T-cell (primary cell): Measurements from ENCODE around the gene TARBP2. TPM values are rescaled to one million over a fixed set of nuclear protein-coding genes. Genes with fewer than 3 reads are reported as not detected.

ENCODE experiments used
- ATAC-seq, 4 experiments: fragments of 200-7000 bp in 3 of 4; fragments of 150-1000 bp in 1 of 4; cut with Tn5 transposase; replicated peaks in 1 of 4; 1 replicate in 3 of 4; 2 replicates in 1 of 4; pipeline ENCODE4 v1.10.0; 2021; ENCODE audit warnings: moderate library complexity in 3 of 4, mild to moderate bottlenecking in 2 of 4, moderate number of reproducible peaks in 1 of 4
- CTCF ChIA-PET, 2 donors: fragments of 300-600 bp; sonication (Branson Sonifier 250); formaldehyde crosslinking; loops; one replicate each; lab custom pipeline; 2022; ENCODE audit warnings: antibody characterized with exemption in 2 of 2; lab: Charles Lee
- POLR2A ChIA-PET, 2 donors: fragments of 300-600 bp; sonication (Branson Sonifier 250); formaldehyde crosslinking; loops; one replicate each; lab custom pipeline; 2022; ENCODE audit warnings: antibody characterized with exemption in 2 of 2; lab: Charles Lee
- DNase-seq, 35 experiments: peaks; one replicate each; pipeline versions ENCODE4 v3.0.0 to v3.0.0-alpha.2; 2013 to 2023
- H3K27ac ChIP-seq: one replicate; pipeline ENCODE4 v1.5.1; 2013; ENCODE audit warnings: low read length
- H3K27me3 ChIP-seq, 2 experiments: replicated peaks in 1 of 2; 1 replicate in 1 of 2; 2 replicates in 1 of 2; pipeline versions ENCODE4 v1.6.1 to v1.7.0; 2013; ENCODE audit warnings: low read length in 1 of 2, mixed read lengths in 1 of 2; ENCODE audit not compliant: control insufficient read depth in 2 of 2, insufficient read depth in 2 of 2; ENCODE audit errors: extremely low read depth in 1 of 2
- H3K36me3 ChIP-seq, 2 donors: 1 replicate in 1 of 2; 2 replicates in 1 of 2; pipeline versions ENCODE4 v1.6.1 to v1.7.0; 2013; ENCODE audit warnings: low read length in 1 of 2; ENCODE audit not compliant: control insufficient read depth in 2 of 2, insufficient read depth in 1 of 2; ENCODE audit errors: extremely low read depth in 1 of 2
- H3K4me1 ChIP-seq, 2 experiments: 1 replicate in 1 of 2; 2 replicates in 1 of 2; pipeline versions ENCODE4 v1.6.1 to v1.7.0; 2013; ENCODE audit warnings: low read length in 2 of 2, mixed read lengths in 1 of 2; ENCODE audit not compliant: insufficient read depth in 2 of 2, control insufficient read depth in 1 of 2; ENCODE audit errors: extremely low read depth in 1 of 2
- H3K4me3 ChIP-seq, 2 donors: 1 replicate in 1 of 2; 2 replicates in 1 of 2; pipeline versions ENCODE4 v1.5.1 to v1.7.0; 2013; ENCODE audit warnings: mild to moderate bottlenecking in 2 of 2, low read length in 1 of 2, moderate library complexity in 1 of 2; ENCODE audit not compliant: control insufficient read depth in 1 of 2; ENCODE audit errors: extremely low read depth in 1 of 2
- H3K9me3 ChIP-seq: 2 replicates; pipeline ENCODE4 v1.7.0; 2013
- H3K27ac Mint-ChIP-seq, 2 donors: one replicate each; pipeline ENCODE4 v1.8.0; 2020 to 2021; ENCODE audit warnings: mild to moderate bottlenecking in 2 of 2, mixed read lengths in 2 of 2
- H3K27me3 Mint-ChIP-seq, 2 donors: one replicate each; pipeline ENCODE4 v1.8.0; 2021 to 2022; ENCODE audit warnings: mixed read lengths in 2 of 2
- H3K36me3 Mint-ChIP-seq: one replicate; pipeline ENCODE4 v1.8.0; 2021; ENCODE audit warnings: mixed read lengths
- H3K4me1 Mint-ChIP-seq, 3 donors: one replicate each; pipeline ENCODE4 v1.8.0; 2020 to 2022; ENCODE audit warnings: mixed read lengths in 3 of 3, mild to moderate bottlenecking in 1 of 3
- H3K4me3 Mint-ChIP-seq, 3 donors: one replicate each; pipeline ENCODE4 v1.8.0; 2020 to 2022; ENCODE audit warnings: mild to moderate bottlenecking in 3 of 3, mixed read lengths in 3 of 3, moderate library complexity in 3 of 3
- H3K9me3 Mint-ChIP-seq, 3 donors: one replicate each; pipeline ENCODE4 v1.8.0; 2020 to 2022; ENCODE audit warnings: mixed read lengths in 3 of 3
- WGBS: methylation state at CpG from one replicate; pipeline ENCODE4 v1.1.5; 2013; ENCODE audit warnings: missing lambda C conversion rate; ENCODE audit not compliant: insufficient coverage; 5-methylcytosine and 5-hydroxymethylcytosine counted together
- total RNA-seq, 35 experiments: library from RNA in 6 of 35; stranded (reverse) in 6 of 35; fragments of 120-200 nt in 1 of 35; gene quantifications; one replicate each; pipeline versions ENCODE4 v1.2.1 to v1.2.4 and lab custom pipeline; 2013 to 2026

TARBP2 gene
- total RNA-seq, 5 donors from 2014 or later (not counting 1 experiment from before 2014, with no cell fraction given): 31.4 to 44.7 (median 39.1) TPM

DNA sequence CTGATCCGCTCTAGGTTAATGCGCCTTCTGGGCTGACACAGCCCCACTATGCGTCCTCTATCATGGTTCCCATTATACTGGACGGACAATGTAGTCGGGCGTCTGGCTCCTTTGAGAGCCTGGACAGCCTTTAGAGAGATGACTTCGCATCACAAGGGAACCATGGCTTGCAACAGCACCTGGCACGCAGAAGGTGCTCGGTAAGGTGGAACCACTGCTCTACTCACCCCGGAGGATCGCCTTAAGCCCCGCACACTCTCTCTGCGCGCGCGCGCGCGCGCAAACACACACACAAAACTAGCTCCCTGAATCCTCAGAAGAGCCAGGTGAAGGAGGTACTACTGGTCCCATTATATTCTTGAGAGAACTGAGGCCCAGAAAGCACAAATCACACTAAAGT is 8.9 kb upstream of the TARBP2 start:
- peaks cover 27 to 36% (median 27%) of the 10 kb centered on the region in 3 donors for H3K4me1 Mint-ChIP-seq
- Histone ChIP-seq H3K36me3 (peaks cover 0 to 7% of the 10 kb centered on the region in 2 donors), H3K4me1 (peaks cover 11 to 28% of the 10 kb centered on the region in 2 experiments), H3K27ac (peak overlapping the region; percentile 80), H3K4me3 (no peak overlapping the region), H3K27me3 (no peaks in the 10 kb centered on the region), H3K9me3 (no peaks in the 10 kb centered on the region)
- H3K36me3 Mint-ChIP-seq: no peaks in the 10 kb centered on the region
- WGBS: 93% methylated on average over 7 of the region's 20 CpGs
- peak in 1 of 4 experiments; percentile 15 for ATAC-seq
- peak overlapping the region; percentile 88 to 89 for H3K27ac Mint-ChIP-seq
- ChIA-PET CTCF (interaction anchor here (0.6 to 1.9 kb wide), 10 partner anchors 9 to 390 kb away, joined by 3 to 7 read pairs (median 4); partner anchors contain the start of genes AAAS (in 1 of the 2), SP1 (in 1 of the 2) and TARBP2 (in 1 of the 2)), POLR2A (interaction anchor here (0.5 to 1.3 kb wide), 7 partner anchors 9 to 869 kb away, joined by 3 to 8 read pairs (median 3); partner anchors contain the start of gene TARBP2 (in 1 of the 2))
- no peaks in the 10 kb centered on the region for H3K27me3 Mint-ChIP-seq
- peak overlapping the region; percentile 87 to 95 (median 94) for H3K4me3 Mint-ChIP-seq
- peak in 1 of 35 experiments; percentile 35 for DNase-seq
- no peaks in the 10 kb centered on the region for H3K9me3 Mint-ChIP-seq

- Mint-ChIP-seq H3K27ac (peak overlapping the region; percentile 95), H3K4me1 (peaks cover 28 to 44% (median 32%) of the 10 kb centered on the region in 3 donors), H3K36me3 (no peaks in the 10 kb centered on the region), H3K9me3 (no peaks in the 10 kb centered on the region), H3K4me3 (peak overlapping the region; percentile 87 to 95 (median 94)), H3K27me3 (no peaks in the 10 kb centered on the region)
- no peaks in the 10 kb centered on the region for H3K9me3 ChIP-seq
- H3K4me3 ChIP-seq: peak overlapping the region; percentile 58 to 64
- POLR2A ChIA-PET: interaction anchor here (0.5 to 1.2 kb wide), 3 partner anchors 11 to 233 kb away, joined by 3 to 8 read pairs (median 5); no protein-coding TSS in a partner anchor
- H3K36me3 ChIP-seq: peaks cover 0 to under 1% of the 10 kb centered on the region in 2 donors
- ATAC-seq: peak; percentile 92 to 94 (median 93)
- peak overlapping the region; percentile 80 for H3K27ac ChIP-seq
- CTCF ChIA-PET: interaction anchor here (0.5 to 1.2 kb wide), 3 partner anchors 172 to 1250 kb away, joined by 3 to 4 read pairs (median 3); no protein-coding TSS in a partner anchor
- H3K27me3 ChIP-seq: no peaks in the 10 kb centered on the region
- peaks cover 11 to 29% of the 10 kb centered on the region in 2 experiments for H3K4me1 ChIP-seq
- 3% methylated on average over 29 of the region's 52 CpGs for WGBS
- DNase-seq: peak; percentile 61 to 91 (median 79)
These were observed 8.1 kb upstream of the TARBP2 start for GRCh38 chr12:53492830-53493609.

DNA sequence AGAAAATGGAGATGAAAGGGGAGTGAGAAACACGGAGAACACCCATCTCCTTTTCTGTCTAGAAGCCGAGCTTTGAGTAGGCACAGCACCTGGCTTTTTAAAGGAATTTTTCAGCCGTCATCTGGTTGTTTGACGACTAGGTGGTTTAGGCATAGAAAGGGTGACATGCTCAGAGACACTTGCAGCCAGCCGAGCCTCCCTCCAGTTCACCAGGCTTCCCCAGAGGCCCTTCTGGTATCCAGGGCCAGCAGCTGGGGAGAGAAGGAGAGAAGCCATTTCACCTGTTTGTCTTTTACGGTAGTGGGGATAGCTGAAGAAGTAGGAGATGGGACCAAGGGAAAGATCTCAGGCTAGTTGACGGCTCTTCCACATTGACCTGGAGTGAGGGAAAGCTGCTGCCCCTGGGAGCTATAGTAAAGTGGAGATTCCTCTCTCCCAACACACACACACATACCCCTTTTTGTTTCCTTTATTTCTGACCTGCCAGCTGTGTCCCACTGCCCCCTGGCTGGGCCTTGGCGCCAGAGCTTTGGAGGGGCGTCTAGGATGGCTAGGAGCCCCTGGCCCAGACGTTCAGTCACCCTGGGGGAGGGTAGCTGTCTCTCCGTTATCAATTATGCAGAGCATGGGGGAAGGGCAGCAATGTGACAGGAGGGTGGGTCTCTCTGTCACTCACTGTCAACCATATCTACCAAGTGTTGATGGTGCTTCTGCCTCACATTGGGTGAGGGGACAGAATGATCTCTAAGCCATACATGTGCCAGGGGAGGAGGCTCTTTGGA is 7.3 kb upstream of the TARBP2 start:
- Histone ChIP-seq H3K4me1 (peaks cover 17 to 36% of the 10 kb centered on the region in 2 experiments), H3K27ac (peak overlapping the region; percentile 66), H3K36me3 (no peaks in the 10 kb centered on the region), H3K27me3 (no peaks in the 10 kb centered on the region), H3K9me3 (no peaks in the 10 kb centered on the region), H3K4me3 (peak overlapping the region; percentile 58 to 64)
- CTCF ChIA-PET: interaction anchor here (0.5 to 1.2 kb wide), 5 partner anchors 19 to 1251 kb away, joined by 3 to 6 read pairs (median 3); no protein-coding TSS in a partner anchor
- DNase-seq: no peak
- Mint-ChIP-seq H3K27me3 (no peaks in the 10 kb centered on the region), H3K36me3 (no peaks in the 10 kb centered on the region), H3K4me1 (peaks cover 36 to 52% (median 39%) of the 10 kb centered on the region in 3 donors), H3K27ac (peak overlapping the region; percentile 95), H3K4me3 (peak overlapping the region; percentile 87 to 95 (median 94)), H3K9me3 (no peaks in the 10 kb centered on the region)
- POLR2A ChIA-PET: interaction anchor here (0.5 to 1.2 kb wide), 3 partner anchors 12 to 487 kb away, joined by 3 to 5 read pairs (median 4); no protein-coding TSS in a partner anchor
- peak in 1 of 4 experiments; percentile 2 for ATAC-seq
- 5% methylated on average over 4 of the region's 11 CpGs for WGBS

DNA sequence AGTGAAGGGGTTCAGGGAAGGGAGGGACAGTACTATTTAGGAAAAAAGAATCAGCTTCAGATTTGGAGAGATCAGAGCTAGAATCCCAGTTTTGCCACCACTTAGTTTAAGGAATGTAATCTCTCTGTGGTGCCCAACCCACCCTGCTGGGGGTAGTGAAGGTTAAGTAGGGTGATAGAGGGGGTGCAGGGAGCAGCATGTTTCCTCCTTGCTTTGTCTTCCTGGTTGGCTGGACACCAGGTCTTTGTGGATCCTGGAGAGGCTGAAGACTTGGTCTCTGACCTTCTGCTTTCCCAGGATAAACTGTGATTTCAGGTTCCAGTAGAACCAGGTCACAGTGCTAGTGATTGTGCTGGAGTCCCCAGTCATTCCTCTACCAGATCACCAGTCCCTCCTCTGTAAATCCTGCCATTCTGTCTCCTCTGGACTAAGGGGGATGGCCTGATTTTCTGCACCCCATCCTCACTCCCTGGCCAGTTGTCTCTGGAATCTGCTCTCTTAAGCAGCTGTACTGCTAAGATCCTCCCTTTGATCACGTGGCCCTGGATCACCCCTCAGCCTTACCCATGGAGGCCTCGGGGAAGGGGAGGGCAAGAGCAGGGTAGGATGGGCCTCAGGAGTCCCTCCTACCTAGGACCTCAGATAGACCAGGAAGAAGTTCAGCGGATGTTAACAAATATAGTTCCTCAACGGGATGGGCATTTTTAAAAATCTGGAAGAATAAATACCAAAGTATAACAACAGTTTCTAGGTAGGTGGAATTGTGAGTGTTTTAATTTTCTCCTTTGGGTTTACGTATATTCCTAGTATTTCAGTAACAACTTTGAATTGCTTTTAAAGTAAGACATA is 5.0 kb upstream of the TARBP2 start:
- H3K27ac ChIP-seq: no peak overlapping the region

DNA sequence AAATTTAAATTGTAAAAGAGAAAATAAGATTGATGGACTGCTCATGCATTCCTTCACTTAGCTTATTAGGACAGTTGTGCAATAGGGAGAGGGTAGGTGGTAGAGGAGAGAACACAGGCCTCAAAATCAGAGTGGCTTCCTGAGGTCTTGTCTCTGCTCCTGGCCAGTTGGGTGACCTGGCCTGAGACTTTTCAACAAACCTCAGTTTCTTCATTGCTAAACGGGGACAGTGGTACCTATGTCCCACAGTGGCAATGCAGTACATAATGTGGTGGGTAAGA is 4.4 kb upstream of the TARBP2 start:
- POLR2A ChIA-PET: no interaction called here
- no peak overlapping the region for H3K27ac ChIP-seq
- no peaks in the 10 kb centered on the region for H3K27me3 ChIP-seq
- H3K4me1 Mint-ChIP-seq: peaks cover 51 to 66% (median 52%) of the 10 kb centered on the region in 3 donors
- H3K36me3 ChIP-seq: no peaks in the 10 kb centered on the region
- DNase-seq (no peak), ATAC-seq (no peak)
- H3K9me3 Mint-ChIP-seq: no peaks in the 10 kb centered on the region
- CTCF ChIA-PET: no interaction called here
- no peaks in the 10 kb centered on the region for H3K9me3 ChIP-seq
- H3K4me1 ChIP-seq: peaks cover 26 to 55% of the 10 kb centered on the region in 2 experiments
- no peak overlapping the region for H3K4me3 ChIP-seq
- no peaks in the 10 kb centered on the region for H3K27me3 Mint-ChIP-seq
- H3K27ac Mint-ChIP-seq: peak overlapping the region in 1 of 2 donors; percentile 25
- no peaks in the 10 kb centered on the region for H3K36me3 Mint-ChIP-seq
- no CpG with 5 or more reads among the region's 1 CpG for WGBS
- no peak overlapping the region for H3K4me3 Mint-ChIP-seq

More for the DNA sequence above, 5.0 kb upstream of the TARBP2 start:
- WGBS: no CpG with 5 or more reads among the region's 5 CpGs
- Mint-ChIP-seq H3K9me3 (no peaks in the 10 kb centered on the region), H3K36me3 (no peaks in the 10 kb centered on the region), H3K27me3 (no peaks in the 10 kb centered on the region), H3K27ac (peak overlapping the region; percentile 25 to 32), H3K4me3 (no peak overlapping the region), H3K4me1 (peaks cover 49 to 64% (median 50%) of the 10 kb centered on the region in 3 donors)
- no peak for DNase-seq
- ChIA-PET CTCF (interaction anchor here in 1 of 2 donors (0.7 kb wide), 1 partner anchor 13 kb away, joined by 4 read pairs; no protein-coding TSS in a partner anchor), POLR2A (interaction anchor here in 1 of 2 donors (0.5 kb wide), 1 partner anchor 799 kb away, joined by 4 read pairs; no protein-coding TSS in a partner anchor)
- no peaks in the 10 kb centered on the region for H3K27me3 ChIP-seq
- H3K9me3 ChIP-seq: no peaks in the 10 kb centered on the region
- no peak for ATAC-seq
- H3K36me3 ChIP-seq: no peaks in the 10 kb centered on the region
- H3K4me3 ChIP-seq: no peak overlapping the region
- peaks cover 24 to 51% of the 10 kb centered on the region in 2 experiments for H3K4me1 ChIP-seq
